ENCODE measurements around the gene EVI5. TPM values are rescaled to one million over a fixed set of nuclear protein-coding genes. Genes with fewer than 3 reads are reported as not detected.
"Not testable (repeated sequence)": the region's sequence is repeated elsewhere in the genome, so short reads cannot be mapped to it uniquely, and the experiment has no call there.

EVI5 gene
- polyA plus RNA-seq, 1 donor: 12.8 TPM

- no peak for DNase-seq
These were observed 37.2 kb downstream of the EVI5 start for GRCh38 chr1:92747735-92748134.

DNA sequence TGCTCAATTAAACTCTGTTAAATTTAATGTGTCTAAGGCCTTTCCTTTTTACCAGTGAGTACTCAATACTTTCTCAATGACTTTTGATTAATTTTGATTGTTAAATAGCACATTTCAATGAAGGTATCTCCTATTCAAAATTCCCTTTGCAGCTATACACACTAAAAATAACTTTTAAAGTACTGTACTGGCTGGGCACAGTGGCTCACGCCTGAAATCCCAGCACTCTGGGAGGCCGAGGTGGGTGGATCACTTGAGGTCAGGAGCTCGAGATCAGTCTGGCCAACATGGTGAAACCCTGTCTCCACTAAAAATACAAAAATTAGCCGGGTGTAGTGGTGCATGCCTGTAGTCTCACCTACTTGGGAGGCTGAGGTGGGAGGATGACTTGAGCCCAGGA, 38.7 kb downstream of the EVI5 start:
- DNase-seq: not testable (repeated sequence)

DNA sequence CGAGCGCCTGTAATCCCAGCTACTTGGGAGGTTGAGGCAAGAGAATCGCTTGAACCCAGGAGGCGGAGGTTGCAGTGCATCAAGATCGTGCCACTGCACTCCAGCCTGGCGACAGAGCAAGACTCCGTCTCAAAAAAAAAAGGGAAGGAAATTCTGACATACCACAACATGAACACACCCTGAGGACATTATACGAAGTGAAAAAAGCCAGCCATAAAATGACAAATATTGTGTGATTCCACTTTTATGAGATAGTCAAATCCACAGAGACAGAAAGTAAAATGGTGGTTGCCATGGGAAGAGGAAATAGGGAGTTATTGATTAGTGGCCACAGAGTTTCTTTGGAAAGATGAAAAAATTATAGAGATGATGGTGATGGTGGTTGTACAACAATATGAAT, 41.7 kb downstream of the EVI5 start:
- DNase-seq: no peak

- DNase-seq: no peak
These were observed 45.0 kb downstream of the EVI5 start for GRCh38 chr1:92739669-92740524.

- DNase-seq: no peak
These were observed 48.5 kb downstream of the EVI5 start for GRCh38 chr1:92736395-92736794.

- DNase-seq: no peak
These were observed 54.4 kb downstream of the EVI5 start for GRCh38 chr1:92730476-92730875.

DNA sequence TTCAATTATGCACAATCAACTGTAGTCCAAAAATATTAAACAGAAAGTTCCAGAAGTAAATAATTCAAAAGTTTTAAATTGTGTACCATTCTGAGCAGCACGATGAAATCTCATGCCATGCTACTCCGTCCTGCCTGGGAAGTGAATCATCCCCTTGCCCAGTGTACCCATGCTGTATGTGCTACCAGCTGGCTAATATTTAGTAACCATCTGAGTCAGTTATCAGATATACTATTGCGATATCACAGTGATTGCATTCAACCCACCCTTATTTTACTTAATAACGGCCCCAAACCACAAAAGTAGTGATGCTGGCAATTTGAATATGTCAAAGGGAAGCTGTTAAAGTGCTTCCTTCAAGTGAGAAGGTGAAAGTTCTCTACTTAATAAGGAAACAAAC, 56.2 kb downstream of the EVI5 start:
- no peak for DNase-seq

DNA sequence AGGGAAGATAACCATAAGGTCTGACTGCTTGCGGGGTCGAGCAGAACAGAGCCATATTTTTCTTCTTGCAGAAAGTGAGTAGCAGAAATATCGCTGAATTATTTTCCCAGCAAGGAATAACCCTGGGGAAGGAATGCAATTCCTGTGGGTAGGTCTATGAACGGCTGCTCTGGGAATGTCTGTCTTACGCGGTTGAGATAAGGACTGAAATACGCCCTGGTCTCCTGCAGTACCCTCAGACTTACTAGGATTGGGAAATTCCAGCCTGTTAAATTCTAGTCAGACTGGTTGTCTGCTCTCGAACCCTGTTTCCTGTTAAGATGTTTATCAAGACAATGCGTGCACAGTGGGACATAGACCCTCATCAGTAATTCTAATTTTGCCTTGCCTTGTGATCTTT, 61.2 kb downstream of the EVI5 start:
- DNase-seq: not testable (repeated sequence)

DNA sequence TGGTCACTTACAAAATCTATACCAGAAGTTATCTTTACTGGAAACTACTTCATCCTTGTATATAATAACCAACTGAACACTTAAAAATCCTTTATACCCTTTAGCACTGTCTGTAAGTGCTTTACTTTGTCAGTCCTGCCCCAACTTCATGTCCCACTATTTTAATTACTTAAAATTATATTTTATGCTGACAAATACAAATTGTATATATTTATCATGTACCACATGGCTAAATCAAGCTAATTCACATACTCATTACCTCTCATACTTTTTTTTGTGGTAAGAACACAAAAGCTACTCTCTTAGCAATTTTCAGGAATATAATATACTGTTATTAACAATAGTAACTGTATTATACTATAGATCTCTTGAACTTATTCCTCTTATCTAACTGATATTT, 63.0 kb downstream of the EVI5 start:
- no peak for DNase-seq

- not testable (repeated sequence) for DNase-seq
These were observed 63.8 kb downstream of the EVI5 start for GRCh38 chr1:92721157-92721556.

GRCh38 chr1:92715476-92715951, 69.4 kb downstream of the EVI5 start:
- not testable (repeated sequence) for DNase-seq

DNA sequence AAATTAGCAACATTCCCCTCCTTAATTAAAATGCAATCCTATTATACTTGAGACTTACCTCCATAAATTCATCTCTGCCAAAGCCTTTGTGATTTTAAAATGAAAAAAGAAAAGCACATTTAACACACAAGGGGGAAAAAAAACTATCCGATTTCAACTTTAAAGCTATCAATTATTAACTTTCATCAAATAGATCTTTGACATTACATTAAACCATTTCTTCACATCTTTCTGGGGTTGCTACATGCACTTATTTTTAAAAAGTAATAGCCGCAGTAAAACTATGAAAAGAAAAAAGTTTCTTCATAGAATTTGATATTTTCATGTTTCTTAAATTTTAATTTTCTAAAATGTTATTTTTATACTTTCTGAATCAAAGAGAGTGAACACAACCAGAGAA, 71.0 kb downstream of the EVI5 start:
- DNase-seq: no peak

GRCh38 chr1:92711473-92712165, 73.3 kb downstream of the EVI5 start:
- no peak for DNase-seq

DNA sequence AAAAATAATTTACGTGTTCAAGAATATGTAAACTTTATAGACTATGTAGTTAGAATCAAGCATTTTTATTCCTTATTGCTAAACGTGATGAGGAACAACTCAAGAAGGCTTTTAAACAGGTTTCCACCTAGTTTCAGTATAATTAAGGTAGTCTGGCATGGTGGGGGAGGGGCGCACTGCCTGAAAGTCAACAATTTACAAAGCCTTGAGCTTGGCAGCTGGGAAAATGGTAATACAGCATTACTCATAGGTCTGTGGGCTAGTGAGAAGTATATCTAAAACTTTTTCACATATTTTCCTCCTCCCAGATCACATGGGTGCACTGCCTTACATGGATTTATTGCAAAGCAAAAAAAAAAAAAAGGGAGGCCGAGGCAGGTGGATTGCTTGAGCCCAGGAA, 75.2 kb downstream of the EVI5 start:
- DNase-seq: no peak

DNA sequence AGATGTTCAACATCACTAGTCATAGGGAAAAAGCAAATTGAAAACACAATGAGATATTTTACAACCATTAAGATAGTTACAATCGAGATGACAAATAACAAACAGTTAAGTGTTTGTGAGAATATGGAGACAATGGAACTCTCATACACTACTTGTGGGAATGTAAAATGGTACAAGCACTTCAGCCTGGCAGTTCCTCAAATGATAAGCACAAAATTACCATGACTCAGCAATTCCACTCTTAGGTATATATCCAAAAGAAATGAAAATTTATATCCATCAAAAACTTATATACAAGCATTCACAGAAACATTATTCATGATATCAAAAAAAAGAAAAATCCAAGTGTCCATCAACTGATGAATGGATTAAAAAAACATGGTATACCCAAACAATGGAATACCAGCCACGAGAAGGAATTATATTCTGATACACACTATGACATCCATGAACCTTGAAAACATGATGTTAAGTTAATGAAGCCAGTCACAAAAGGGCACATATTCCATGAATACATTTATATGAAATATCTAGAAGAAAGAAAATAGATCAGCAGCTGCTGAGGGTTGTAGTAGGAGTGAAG, 76.4 kb downstream of the EVI5 start:
- no peak for DNase-seq

- DNase-seq: no peak
These were observed 77.2 kb downstream of the EVI5 start for GRCh38 chr1:92707709-92708108.

DNA sequence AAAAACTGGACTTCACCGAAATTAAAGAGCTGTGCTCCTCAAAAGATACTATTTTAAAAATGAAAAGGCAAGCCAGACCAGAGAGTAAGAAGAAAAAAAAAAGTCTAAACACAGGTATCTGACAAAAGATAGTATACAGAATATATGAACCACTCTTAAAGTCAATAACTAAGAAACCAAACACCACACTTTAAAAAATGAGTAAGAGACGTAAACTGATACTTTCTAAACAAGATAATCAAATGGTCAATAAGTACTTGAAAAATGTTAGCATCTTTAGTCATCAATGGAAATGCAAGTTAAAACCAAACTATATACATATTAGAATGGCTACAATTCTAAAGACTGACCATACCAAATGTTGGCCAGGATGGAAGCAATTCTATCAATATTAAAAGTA, 77.6 kb downstream of the EVI5 start:
- DNase-seq: no peak

- no peak for DNase-seq
These were observed 79.5 kb downstream of the EVI5 start for GRCh38 chr1:92705446-92705845.

DNA sequence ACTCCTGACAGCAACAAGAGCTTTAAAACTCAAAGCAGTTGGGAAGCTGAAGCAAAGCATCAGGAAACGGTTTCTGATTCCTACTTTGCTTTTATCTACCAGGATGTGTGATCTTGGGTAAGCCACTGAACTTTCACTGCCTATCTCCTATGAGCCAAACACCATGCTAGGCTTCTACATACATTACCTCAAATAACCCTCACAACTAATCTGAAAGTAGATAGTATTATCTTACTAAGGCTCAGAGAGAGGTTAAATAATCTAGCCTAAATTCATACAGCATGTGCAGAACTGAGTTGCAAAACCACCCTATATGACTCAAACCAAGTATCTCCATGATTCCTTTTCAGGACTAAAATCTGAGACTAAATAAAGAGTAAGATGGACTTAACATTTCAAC, 83.8 kb downstream of the EVI5 start:
- DNase-seq: no peak

- peak; percentile 61 for DNase-seq
These were observed 86.0 kb downstream of the EVI5 start for GRCh38 chr1:92698932-92699331.

- DNase-seq: no peak
These were observed 89.8 kb downstream of the EVI5 start for GRCh38 chr1:92695104-92695503.

DNA sequence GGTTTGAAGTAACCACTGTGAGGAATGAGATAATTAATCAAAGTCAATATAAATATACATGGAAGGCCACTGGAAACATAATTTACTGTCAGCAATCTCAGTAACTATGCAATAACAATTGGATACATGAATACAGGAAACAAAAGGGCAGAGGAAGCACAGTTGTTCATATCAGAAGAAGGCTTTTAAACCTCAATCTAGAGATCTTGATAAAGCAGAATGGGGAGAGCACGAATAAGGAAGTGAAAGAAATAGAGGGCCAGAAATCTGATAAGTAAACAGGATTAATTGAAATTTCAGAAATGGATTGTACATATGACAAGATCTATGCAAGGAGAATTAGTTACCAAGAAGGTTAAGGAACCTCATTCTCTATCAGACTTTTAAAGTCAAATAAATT, 93.0 kb downstream of the EVI5 start:
- DNase-seq: no peak

GRCh38 chr1:92690212-92690906, 94.5 kb downstream of the EVI5 start:
- DNase-seq: no peak

All from hindlimb muscle (tissue), 1 donor.